ENCODE data around the gene ZBTB42. TPM values are rescaled to one million over a fixed set of nuclear protein-coding genes. Genes with fewer than 3 reads are reported as not detected.
A peak's percentile ranks its signal among the peaks of the same experiment; 100 is the strongest.
"Not testable (repeated sequence)": the region's sequence is repeated elsewhere in the genome, so short reads cannot be mapped to it uniquely, and the experiment has no call there.

The ZBTB42 gene
- total RNA-seq, 1 donor from 2014 or later: 6.1 TPM

DNA sequence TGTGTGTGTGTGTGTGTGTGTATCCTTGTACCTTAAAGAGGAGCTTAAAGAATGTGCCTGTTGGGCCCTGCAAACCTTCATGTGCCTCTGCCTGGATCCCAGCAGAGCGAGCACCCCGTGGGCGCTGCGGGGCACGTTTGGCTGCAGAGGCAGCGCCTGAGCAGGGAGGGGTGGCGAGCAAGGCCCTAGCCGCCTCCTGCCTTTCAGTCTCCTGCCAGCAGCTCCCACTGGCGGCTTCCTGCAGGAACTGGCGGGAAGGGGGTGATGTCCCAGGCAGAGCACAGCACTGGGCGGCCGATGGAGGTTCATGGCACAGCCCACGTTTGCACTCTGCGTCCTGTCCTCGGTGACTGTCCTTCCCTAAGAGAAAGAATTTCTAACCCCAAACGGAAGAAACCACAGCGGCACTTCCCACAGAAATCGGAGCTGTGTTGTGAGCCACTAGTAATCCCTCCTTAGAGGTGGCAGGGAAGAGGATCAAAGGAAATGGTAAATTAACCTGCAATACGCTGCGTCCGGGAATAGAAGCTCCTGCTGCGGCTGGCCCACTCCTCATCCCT lies 19.8 kb downstream of the ZBTB42 start:
- Mint-ChIP-seq H3K4me1 (ENCODE audit: low read depth) (peaks cover 4% of the 10 kb centered on the region), H3K27me3 (ENCODE audit: insufficient read depth) (peaks cover 16% of the 10 kb centered on the region), H3K4me3 (no peak overlapping the region), H3K27ac (no peak overlapping the region), H3K36me3 (ENCODE audit: low read depth) (peaks cover 5% of the 10 kb centered on the region), H3K9me3 (peaks cover 7% of the 10 kb centered on the region)
- DNase-seq (ENCODE audit: low spot score): no peak
- intact Hi-C loops (cut with micrococcal nuclease): no loop called here

DNA sequence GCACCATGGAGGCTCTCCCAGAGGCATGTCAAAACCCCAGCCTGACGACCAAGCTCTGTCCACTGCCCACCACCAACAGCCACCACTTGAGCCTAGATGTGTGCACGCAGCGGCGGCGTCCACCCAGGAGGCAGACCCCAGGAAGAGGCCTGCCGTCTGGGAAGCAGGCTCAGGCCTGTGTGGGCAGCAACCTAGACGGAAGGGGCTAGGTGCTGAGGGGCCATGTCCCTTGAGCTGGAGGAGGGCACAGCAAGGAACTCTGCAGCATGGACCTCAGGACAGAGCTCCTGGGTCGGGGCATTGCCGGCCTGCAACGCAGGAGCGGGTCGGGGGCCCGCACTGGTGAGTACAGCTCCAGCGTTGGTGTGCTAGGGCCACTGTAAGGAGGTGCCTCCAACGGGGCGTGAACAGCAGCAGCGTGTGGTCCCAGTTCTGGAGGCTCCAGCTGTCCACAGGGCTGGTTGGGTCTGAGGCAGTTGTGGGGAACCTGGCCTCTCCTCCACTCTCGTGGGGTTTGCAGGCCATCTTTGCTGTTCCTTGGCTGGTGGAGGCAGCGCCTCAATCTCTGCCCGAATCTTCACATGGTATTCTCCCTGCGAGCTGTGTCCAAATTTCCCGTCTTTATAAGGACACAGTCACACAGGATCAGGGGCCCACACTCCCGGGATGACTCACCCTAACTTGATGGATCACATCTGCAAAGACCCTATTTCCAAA lies 20.5 kb downstream of the ZBTB42 start:
- no peak for DNase-seq (ENCODE audit: low spot score)
- H3K27me3 Mint-ChIP-seq (ENCODE audit: insufficient read depth): peaks cover 16% of the 10 kb centered on the region
- H3K4me3 Mint-ChIP-seq: no peak overlapping the region
- intact Hi-C loops (cut with micrococcal nuclease): no loop called here
- peaks cover 8% of the 10 kb centered on the region for H3K4me1 Mint-ChIP-seq (ENCODE audit: low read depth)
- peaks cover 5% of the 10 kb centered on the region for H3K36me3 Mint-ChIP-seq (ENCODE audit: low read depth)
- H3K9me3 Mint-ChIP-seq: peaks cover 7% of the 10 kb centered on the region
- no peak overlapping the region for H3K27ac Mint-ChIP-seq

DNA sequence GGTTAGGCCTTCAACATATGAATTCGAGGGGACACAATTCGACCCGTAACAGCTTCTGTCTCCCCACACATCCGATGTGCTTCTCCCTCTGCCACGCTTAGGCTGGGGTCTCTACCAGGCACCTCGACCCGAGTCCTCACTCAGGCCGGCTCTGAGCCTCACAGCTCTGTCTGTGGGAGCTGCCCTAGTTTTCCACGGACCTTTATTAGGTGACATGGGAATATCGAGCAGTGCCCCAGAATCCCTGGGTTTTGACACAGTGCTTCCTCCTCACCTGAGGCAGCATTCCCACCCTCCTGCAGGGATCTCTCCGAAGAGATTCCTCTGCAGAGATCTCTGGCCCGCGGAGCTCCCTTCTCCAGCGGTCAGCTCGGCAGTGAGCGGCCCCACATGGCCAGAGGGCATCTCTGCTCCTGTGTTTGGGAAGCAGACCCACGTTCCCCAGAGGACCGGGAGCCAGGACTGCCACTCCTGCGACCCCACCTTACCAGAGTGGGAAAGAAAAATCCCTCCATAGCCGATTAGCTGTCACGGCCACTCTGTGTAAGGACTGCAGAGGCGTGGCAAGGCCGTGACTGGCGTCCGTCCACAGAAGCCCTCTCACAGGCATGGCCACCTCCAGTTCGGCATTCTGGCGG lies 21.2 kb downstream of the ZBTB42 start:
- no peak overlapping the region for H3K4me3 Mint-ChIP-seq
- H3K4me1 Mint-ChIP-seq (ENCODE audit: low read depth): peaks cover 10% of the 10 kb centered on the region
- H3K36me3 Mint-ChIP-seq (ENCODE audit: low read depth): peaks cover 2% of the 10 kb centered on the region
- no peak overlapping the region for H3K27ac Mint-ChIP-seq
- no peak for DNase-seq (ENCODE audit: low spot score)
- peaks cover 7% of the 10 kb centered on the region for H3K9me3 Mint-ChIP-seq
- H3K27me3 Mint-ChIP-seq (ENCODE audit: insufficient read depth): peaks cover 18% of the 10 kb centered on the region
- intact Hi-C loops (cut with micrococcal nuclease): no loop called here

DNA sequence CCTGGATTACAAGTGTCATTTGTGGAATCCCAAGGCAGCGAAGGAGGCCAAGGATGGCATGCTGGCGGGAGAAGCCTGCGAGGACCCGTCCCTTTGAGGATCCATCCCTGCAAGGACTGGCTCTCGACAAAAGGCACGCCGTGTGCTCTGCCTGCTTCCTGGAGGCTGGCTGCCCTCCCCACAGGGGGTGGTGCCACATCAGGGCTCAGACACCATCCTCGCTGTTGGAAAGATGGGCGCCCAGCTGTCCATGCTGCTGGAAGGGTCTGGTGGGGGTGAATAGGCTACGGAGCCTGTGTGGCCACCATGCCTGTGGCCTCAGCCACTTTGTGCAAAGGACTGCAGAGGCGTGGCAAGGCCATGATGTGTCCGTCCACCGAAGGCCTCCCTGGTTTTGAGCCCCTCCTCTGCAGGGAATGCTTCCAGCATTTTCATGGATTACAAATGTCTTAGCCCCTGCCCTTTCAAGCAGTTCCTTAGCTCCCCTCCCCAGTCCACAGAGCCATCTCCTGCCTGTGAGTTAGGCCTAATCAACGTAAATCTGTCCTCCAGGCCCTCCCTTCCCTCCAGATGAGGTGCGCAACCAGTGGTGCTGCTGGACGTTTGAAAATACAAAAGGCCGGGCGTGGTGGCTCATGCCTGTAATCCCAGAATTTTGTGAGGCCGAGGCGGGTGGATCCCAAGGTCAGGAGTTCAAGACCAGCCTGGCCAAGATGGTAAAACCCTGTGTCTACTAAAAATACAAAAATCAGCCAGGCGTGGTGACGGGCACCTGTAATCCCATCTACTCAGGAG lies 22.1 kb downstream of the ZBTB42 start:
- Mint-ChIP-seq H3K27ac (no peak overlapping the region), H3K9me3 (peaks cover 7% of the 10 kb centered on the region), H3K4me1 (ENCODE audit: low read depth) (peaks cover 15% of the 10 kb centered on the region), H3K4me3 (no peak overlapping the region), H3K36me3 (ENCODE audit: low read depth) (peaks cover 2% of the 10 kb centered on the region), H3K27me3 (ENCODE audit: insufficient read depth) (peaks cover 25% of the 10 kb centered on the region)
- intact Hi-C loops (cut with micrococcal nuclease): no loop called here
- DNase-seq (ENCODE audit: low spot score): no peak

DNA sequence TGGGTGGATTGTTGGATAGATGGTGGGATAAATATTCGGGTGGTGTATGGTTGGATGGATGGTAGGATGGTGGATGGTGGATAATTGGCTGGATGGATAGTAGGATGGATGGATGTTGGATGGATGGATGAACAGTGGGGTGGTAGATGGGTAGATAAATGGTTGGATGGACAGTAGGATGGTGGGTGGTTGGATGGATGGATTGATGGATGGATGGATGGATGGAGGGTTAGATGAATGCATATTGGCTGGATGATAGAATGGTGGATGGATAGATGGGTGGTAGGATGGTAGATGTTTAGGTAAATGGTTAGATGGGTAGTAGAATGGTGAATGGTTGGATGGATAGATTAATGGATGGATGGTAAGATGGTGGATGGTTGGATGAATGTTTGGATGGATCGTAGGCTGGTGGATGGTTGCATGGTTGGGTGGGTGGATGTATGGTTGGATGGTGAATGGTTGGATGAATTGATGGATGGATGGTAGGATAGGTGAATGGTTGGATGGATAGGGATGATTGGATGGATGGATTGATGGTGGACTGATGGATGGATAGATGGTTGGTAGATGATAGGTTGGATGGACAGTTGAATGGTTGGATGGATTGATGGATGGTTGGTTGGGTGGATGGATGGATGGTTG lies 23.6 kb downstream of the ZBTB42 start:
- peaks cover 15% of the 10 kb centered on the region for H3K4me1 Mint-ChIP-seq (ENCODE audit: low read depth)
- H3K4me3 Mint-ChIP-seq: peak overlapping the region; percentile 47
- DNase-seq (ENCODE audit: low spot score): no peak
- H3K36me3 Mint-ChIP-seq (ENCODE audit: low read depth): peaks cover 2% of the 10 kb centered on the region
- intact Hi-C loops (cut with micrococcal nuclease): no loop called here
- H3K27me3 Mint-ChIP-seq (ENCODE audit: insufficient read depth): peaks cover 26% of the 10 kb centered on the region
- no peak overlapping the region for H3K27ac Mint-ChIP-seq
- peaks cover 7% of the 10 kb centered on the region for H3K9me3 Mint-ChIP-seq

DNA sequence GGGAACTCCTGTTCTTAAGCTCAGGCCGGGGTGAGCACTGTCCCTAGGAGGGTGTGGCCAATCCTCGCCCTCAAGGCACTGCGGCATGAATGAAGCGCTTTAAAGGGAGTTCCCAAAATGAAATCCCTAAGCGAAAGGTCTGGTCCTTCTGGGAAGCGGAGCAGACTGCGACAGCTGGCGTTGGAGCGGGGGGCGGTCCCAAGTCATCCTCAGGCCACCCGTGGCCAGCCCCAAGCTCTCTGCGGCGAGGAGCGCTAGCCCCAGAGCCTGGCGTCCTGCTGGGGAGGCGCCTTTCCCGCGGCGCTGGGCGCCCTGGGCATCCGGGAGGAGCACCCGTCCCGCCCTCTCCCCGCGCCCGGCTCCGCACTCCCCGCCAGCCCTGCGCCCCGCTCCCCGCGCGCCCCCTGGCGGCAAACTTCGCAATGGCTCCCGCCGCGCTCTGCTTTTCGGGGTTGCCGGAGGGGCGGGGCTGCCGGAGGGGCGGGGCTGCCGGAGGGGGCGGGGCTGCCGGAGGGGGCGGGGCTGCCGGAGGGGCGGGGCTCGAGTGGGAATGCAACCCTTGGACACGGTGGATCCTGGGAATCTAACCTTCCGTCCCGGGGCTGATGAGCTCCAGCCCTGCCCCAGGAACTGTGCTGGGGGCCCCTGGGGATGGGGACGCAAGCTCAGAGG lies 25.4 kb downstream of the ZBTB42 start:
- Mint-ChIP-seq H3K27me3 (ENCODE audit: insufficient read depth) (peaks cover 35% of the 10 kb centered on the region), H3K27ac (no peak overlapping the region), H3K4me3 (peak overlapping the region; percentile 57), H3K4me1 (ENCODE audit: low read depth) (peaks cover 15% of the 10 kb centered on the region), H3K36me3 (ENCODE audit: low read depth) (peaks cover 2% of the 10 kb centered on the region), H3K9me3 (peaks cover 7% of the 10 kb centered on the region)
- intact Hi-C loops (cut with micrococcal nuclease): loop anchor here (1.0 to 2.0 kb wide), 7 partner anchors 26 to 149 kb away; partner anchors contain the start of genes ADSS1 and CEP170B
- peak; percentile 92 for DNase-seq (ENCODE audit: low spot score)

DNA sequence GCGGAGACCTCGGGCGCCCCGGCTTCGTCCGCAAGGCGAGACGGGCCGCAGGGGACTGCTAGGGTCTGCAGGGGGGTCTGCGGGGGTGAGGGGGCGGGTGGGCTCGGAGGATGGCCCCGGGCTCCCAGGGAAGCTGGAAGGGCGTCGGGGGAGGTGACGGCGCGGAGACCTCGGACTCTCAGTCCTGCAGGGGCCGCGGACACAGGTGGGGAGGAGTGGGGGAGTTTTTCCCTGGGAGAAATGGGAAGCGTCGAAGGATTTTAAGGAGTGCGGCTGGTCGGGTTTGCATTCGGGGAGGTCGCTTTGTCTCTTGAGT lies 25.9 kb downstream of the ZBTB42 start:
- peaks cover 2% of the 10 kb centered on the region for H3K36me3 Mint-ChIP-seq (ENCODE audit: low read depth)
- no peak overlapping the region for H3K27ac Mint-ChIP-seq
- H3K4me1 Mint-ChIP-seq (ENCODE audit: low read depth): peaks cover 15% of the 10 kb centered on the region
- peaks cover 35% of the 10 kb centered on the region for H3K27me3 Mint-ChIP-seq (ENCODE audit: insufficient read depth)
- peak overlapping the region; percentile 57 for H3K4me3 Mint-ChIP-seq
- no peak for DNase-seq (ENCODE audit: low spot score)
- peaks cover 7% of the 10 kb centered on the region for H3K9me3 Mint-ChIP-seq
- intact Hi-C loops (cut with micrococcal nuclease): loop anchor here (1.0 to 2.0 kb wide), 7 partner anchors 27 to 150 kb away; partner anchors contain the start of genes ADSS1 and CEP170B

DNA sequence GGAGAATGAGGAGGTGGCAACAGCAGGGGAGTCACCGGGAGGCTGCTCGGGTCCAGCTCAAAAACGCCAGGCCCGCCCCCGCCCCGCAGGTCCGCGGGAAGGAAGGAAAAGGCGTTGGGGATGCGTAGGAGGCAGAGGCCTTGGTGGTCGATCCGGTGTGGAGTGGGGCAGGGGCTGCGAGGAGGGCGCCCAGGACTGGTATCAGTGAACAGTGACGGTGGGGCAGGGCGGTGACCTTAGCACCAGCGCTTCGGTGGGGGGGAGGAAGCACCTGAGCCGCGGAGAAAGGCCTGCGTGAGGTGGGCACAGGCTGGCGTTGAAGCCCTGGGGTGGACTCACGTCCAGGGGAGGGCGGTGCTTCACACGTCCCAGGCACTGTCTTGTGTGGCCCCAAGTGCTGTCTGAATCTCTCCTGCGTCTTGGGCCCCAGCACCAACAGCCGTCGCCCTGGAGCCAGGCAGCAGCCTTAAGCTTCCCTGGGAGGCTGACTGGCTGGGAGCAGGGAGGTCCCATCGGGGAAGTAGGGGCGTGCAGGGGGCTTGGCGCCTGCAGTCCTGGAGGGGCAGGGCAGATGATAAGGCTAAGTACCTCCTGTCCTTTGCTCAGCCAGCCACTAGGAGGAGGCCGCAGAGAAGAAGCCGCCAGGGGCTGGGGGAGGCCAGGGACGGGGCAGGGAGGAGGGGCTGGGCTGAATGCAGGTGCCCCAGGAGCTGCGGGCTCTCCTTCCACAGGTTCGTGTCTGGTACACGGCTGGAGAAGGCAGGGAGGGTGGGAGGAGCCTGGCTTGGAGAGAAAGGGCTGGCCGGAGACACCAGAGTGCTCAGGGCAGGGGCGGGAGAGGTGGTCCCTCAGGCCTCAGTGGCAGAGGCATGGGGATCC lies 26.5 kb downstream of the ZBTB42 start:
- intact Hi-C loops (cut with micrococcal nuclease): loop anchor here (2.0 kb wide), 1 partner anchor 37 kb away; the partner anchor contains the start of gene CEP170B
- peak overlapping the region; percentile 57 for H3K4me3 Mint-ChIP-seq
- peaks cover 2% of the 10 kb centered on the region for H3K36me3 Mint-ChIP-seq (ENCODE audit: low read depth)
- H3K4me1 Mint-ChIP-seq (ENCODE audit: low read depth): peaks cover 15% of the 10 kb centered on the region
- no peak overlapping the region for H3K27ac Mint-ChIP-seq
- H3K27me3 Mint-ChIP-seq (ENCODE audit: insufficient read depth): peaks cover 35% of the 10 kb centered on the region
- H3K9me3 Mint-ChIP-seq: peaks cover 7% of the 10 kb centered on the region
- peak; percentile 38 for DNase-seq (ENCODE audit: low spot score)

DNA sequence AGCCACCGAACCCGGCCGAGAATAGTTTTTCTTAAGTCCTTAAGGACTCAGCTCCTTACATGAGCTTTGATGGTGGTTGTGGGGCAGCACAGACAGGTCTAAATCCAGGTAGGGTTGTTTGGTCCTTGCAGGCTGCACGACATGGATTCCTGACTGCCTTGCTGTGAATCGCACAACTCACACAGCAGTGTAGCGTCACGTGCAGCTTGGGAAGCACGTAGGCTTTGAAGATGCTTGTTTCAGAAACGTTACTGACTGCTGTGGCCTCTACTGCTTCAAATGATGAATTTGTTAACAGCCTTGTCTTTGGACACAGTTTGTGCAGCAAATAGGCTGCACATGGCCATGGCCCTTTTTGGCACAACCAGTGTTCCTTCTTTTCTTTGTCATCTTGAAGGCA lies 29.9 kb downstream of the ZBTB42 start:
- DNase-seq (ENCODE audit: low spot score): no peak
- H3K4me1 Mint-ChIP-seq (ENCODE audit: low read depth): peaks cover 10% of the 10 kb centered on the region
- no peaks in the 10 kb centered on the region for H3K36me3 Mint-ChIP-seq (ENCODE audit: low read depth)
- H3K4me3 Mint-ChIP-seq: no peak overlapping the region
- no peak overlapping the region for H3K27ac Mint-ChIP-seq
- H3K27me3 Mint-ChIP-seq (ENCODE audit: insufficient read depth): peaks cover 19% of the 10 kb centered on the region
- intact Hi-C loops (cut with micrococcal nuclease): no loop called here
- no peaks in the 10 kb centered on the region for H3K9me3 Mint-ChIP-seq

DNA sequence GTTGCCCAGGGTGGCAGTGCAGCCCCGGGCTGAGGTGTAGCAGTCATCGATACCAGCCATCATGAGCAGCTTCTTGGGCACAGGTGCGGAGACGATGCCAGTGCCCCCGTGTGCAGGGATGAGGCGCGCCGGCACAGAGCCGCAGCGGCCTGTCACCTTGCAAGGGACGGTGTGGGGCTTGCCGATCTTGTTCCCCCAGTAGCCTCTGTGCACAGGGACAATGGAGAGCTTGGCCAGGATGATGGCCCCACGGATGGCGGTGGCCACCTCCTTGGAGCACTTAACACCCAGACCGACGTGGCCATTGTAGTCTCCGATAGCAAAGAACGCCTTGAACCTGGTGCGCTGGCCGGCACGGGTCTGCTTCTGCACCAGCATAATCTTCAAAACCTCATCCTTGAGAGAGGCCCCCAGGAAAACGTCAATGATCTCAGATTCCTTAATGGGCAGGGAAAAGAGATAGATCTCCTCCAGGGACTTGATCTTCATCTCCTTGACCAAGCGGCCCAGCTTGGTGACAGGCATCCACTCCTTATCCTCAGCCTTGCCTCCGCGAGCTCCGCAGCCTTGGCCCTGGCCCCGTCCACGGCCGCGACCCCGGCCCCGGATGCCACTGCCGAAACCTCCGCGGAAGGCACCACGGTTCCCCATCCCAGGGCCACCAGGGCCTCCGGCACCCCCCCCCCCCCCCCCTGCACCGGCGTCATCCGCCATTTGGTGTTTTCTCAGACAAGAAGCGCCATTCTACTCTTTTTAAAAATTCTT lies 35.5 kb downstream of the ZBTB42 start:
- intact Hi-C loops (cut with micrococcal nuclease); H3K9me3 Mint-ChIP-seq; H3K36me3 Mint-ChIP-seq (ENCODE audit: low read depth); DNase-seq (ENCODE audit: low spot score); H3K4me3 Mint-ChIP-seq; H3K27ac Mint-ChIP-seq; H3K4me1 Mint-ChIP-seq (ENCODE audit: low read depth): not testable (repeated sequence)
- peaks cover 19% of the 10 kb centered on the region for H3K27me3 Mint-ChIP-seq (ENCODE audit: insufficient read depth)

DNA sequence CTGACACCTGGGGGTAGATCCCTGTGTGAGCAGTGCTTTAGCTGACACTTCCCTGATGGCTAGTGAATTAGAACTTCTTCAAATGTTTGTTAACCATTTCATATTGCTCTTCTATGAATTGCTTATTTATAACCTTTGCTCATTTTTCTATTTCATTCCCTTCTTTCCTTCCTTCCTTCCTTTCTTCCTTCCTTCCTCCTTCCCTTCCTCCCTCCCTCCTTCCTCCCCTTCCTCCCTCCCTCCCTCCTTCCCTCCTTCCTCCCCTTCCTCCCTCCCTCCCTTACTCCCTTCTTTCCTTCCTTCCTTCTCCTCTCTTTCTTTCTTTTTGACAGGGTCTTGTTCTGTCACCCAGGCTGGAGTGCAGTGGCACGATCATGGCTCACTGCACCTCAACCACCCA lies 40.8 kb downstream of the ZBTB42 start:
- intact Hi-C loops (cut with micrococcal nuclease): no loop called here
- Mint-ChIP-seq H3K4me3 (no peak overlapping the region), H3K36me3 (ENCODE audit: low read depth) (no peaks in the 10 kb centered on the region), H3K27ac (no peak overlapping the region), H3K27me3 (ENCODE audit: insufficient read depth) (peaks cover 49% of the 10 kb centered on the region), H3K9me3 (no peaks in the 10 kb centered on the region), H3K4me1 (ENCODE audit: low read depth) (no peaks in the 10 kb centered on the region)
- DNase-seq (ENCODE audit: low spot score): no peak
